A673 (cell line): ENCODE results near the gene PGGT1B.

Source experiments
- CTCF ChIP-seq: fragments of 300-800, 200-600 bp; sonication (generic); conservative IDR thresholded peaks from 2 replicates; pipeline ENCODE4 v1.5.1; 2017; ENCODE audit warnings: low read depth, mild to moderate bottlenecking, antibody characterized with exemption, low read length, moderate library complexity, mixed read lengths
- EZH2 ChIP-seq: fragments of 200-600 bp; sonication (generic); IDR thresholded peaks from 2 replicates; pipeline ENCODE4 v1.6.1; 2017; ENCODE audit warnings: borderline replicate concordance, low read depth, mild to moderate bottlenecking, mixed read lengths, antibody characterized with exemption, low read length; ENCODE audit not compliant: poor library complexity, severe bottlenecking

- no peak for TF ChIP-seq EZH2
- TF ChIP-seq CTCF, result no peak
These were observed 4.7 kb downstream of the PGGT1B start for GRCh38 chr5:115257981-115258380.
